ENCODE measurements around the gene PARP8.
"Not testable (repeated sequence)": the region's sequence is repeated elsewhere in the genome, so short reads cannot be mapped to it uniquely, and the experiment has no call there.

Gene PARP8, protein sequence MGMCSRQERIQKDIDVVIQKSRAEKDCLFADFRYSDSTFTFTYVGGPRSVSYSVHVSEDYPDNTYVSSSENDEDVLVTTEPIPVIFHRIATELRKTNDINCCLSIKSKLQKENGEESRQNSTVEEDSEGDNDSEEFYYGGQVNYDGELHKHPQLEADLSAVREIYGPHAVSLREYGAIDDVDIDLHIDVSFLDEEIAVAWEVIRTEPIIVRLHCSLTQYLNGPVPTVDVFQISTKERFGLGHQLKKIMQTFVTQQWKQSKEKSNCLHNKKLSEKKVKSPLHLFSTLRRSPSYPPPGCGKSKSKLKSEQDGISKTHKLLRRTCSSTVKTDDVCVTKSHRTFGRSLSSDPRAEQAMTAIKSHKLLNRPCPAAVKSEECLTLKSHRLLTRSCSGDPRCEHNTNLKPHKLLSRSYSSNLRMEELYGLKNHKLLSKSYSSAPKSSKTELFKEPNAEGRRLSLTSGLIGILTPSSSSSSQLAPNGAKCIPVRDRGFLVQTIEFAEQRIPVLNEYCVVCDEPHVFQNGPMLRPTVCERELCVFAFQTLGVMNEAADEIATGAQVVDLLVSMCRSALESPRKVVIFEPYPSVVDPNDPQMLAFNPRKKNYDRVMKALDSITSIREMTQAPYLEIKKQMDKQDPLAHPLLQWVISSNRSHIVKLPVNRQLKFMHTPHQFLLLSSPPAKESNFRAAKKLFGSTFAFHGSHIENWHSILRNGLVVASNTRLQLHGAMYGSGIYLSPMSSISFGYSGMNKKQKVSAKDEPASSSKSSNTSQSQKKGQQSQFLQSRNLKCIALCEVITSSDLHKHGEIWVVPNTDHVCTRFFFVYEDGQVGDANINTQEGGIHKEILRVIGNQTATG

DNA sequence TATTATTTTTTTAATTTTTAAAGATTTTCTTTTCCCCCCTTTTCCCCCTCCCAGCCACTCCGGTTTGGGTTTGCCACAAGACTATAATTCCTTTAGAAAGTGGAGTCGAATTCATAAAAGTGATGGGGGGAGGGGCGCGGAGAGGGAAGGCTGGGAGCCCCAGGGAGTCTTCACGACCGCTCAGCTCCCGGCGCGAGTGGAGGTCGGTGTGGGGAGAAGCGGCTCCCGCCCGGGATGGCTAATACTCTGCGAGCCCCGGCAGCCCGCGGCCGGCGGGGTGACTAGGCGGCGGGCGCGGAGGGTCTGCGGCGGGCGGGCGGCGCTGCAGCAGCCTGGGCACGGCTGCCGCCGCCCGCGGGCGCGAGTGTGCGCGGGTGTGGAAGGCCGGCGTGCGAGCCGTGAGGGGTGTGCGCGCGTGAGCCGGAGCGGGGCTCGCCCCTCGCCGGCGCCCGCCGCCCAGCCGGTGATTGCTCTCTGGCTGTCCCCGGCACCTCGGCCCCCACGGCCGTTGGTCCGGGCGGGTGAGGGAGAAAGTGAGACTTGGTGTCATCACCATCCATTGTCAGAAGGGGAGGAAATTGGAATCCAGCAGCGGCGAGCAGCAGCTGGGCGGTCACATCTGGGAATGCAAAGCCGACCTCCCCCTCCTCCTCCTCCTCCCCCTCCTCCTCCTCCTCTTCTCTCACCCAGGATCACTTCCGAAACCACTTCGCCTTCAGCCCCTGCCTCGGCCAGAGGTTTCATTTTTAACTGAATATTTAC is at the start of gene PARP8:
Gene PARP8, plus strand, starts transcription at position 377 of the 762 bp plus-strand sequence. CDS start 459 bp downstream, outside the sequence.
- no peak for DNase-seq (ENCODE audit: low read depth)

DNA sequence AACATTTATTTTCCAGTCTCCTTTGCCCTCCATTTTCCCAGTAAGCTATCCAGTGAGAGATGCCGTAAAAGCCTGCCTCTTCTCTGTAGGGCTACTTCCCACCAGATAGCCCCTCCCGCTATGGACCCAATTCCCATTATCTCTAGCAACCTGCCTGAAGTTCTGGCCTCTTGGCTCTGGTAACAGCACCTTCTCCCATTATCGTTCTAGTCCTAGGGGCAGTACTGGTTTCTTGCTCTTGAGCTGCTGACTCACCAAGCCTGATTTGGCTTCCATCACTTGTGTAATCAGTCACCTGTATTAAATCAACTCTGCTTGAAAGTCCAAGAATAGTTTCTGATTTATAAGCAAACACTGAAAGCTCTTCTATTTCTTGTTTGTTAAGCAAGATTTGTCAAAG is 42.8 kb upstream of the PARP8 start:
- DNase-seq (ENCODE audit: low read depth) = no peak

DNA sequence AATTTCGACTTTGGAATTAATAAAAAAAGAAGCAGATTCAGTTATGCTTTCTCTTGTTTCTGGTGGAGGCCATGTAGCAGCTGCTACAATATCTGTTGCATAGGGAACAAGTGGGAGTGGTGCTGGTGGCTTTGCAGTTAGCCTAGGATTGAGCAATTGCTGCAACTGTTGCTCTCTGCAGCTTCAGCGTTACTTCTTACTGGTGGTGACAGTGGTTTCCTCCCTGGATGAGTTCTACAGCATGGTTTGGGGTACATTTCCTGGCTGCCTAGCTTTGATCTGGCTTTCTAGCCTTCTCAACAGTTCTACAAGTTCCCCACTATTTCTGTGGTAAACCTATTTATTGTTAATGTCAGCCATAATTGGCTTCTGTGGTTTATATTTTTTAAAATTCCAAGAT is 31.6 kb upstream of the PARP8 start:
- not testable (repeated sequence) for DNase-seq (ENCODE audit: low read depth)

DNA sequence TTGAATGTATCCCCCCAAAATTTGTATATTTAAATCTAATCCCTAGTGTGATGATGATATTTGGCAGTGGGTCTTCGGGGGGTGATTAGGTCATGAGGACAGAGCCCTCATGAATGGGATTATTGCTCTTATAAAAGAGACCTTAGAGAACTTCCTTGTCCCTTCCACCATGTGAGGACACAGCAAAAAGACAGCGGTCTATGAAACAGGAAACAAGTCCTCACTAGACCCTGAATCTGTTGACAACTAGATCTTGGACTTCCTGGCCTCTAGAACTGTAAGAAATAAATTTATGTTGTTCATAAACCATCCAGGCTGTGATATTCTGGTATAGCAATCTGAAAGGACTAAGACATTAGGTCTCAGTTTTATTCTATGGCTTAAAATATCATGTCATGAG is 28.9 kb upstream of the PARP8 start:
- not testable (repeated sequence) for DNase-seq (ENCODE audit: low read depth)

DNA sequence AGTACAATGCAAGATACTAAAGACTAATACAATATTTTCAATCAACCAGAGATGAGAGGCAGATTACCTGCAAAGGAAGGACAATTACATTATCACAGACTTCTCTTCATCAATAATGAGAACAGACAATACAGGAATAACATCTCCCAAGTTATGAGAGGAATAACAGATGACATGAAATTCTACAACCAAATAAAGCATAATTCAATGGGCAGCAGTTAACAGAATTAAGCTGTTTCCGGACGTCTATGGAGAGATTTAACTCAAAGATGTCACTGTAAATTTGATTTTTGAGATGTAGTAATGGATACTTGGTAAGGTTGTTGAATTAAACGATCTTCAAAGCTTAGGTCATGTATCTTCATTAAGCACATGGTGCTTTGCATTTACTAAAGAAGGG is 19.8 kb upstream of the PARP8 start:
- no peak for DNase-seq (ENCODE audit: low read depth)

DNA sequence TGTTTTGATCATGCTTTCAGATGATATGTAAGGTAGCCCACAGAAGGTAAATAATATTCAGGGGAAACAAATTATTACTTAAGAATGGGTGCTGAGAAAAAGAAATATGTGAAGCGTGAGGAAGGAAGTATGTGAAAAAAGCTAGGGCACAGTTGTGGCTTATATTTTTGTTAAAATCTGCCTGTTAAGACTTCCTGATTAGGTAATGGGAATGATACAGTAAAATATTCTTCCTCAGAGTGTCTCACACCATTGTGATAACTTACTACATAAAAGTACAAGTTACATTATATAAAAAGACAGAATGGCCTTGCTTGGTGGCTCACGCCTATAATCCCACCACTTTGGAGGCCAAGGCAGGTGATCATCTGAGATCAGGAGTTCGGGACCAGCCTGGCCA is 18.7 kb upstream of the PARP8 start:
- no peak for DNase-seq (ENCODE audit: low read depth)

DNA sequence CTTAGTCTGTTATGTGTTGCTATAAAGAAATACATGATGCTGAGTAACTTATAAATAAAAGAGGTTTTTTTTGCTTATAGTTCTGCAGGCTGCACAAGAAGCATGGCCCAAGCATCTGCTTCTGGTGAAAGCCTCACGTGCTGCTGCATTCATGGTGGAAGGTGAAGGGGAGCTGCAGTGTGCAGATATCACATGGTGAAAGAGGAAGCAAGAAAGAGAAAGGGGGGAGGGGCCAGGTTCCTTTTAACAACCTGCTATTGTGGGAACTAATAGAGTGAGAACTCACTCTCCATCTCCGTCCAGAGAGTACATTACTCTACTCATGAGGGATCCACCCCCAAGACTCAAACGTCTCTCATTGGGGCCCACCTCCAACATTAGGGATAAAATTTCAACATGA is 12.5 kb upstream of the PARP8 start:
- DNase-seq (ENCODE audit: low read depth) = no peak

DNA sequence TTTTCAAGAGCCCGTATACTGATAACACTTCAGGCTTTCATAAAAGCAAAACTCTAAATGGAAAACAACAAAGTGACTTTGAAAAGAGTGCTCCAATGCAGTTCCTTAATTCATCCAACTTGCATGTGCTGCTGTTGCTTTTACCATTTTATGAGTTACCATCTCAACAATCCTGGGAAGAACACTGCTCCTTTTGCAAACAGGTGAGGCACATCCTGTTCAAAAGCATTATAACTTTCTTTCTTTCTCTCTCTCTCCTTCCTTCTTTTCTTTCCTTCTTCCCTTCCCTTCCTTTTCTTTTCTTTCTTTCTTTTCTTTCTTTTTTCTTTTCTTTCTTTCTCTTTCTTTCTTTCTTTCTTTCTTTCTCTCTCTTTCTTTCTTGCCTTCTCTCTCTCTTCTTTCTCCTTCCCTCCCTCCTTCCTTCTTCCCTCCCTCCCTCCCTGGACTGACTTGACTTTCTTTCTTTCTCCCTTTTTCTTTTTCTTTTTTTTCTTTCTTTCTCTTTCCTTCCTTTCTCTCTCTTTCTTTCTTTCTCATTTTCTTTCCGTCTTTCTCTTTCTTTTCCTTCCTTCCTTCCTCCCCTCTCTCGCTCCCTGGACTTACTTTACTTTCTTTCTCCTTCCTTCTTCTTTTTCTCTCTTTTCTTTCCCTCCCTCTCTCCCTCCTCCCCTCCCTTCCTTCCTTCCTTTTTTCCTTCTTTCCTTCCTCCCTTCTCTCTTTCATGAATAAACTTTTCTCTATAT is 11.2 kb upstream of the PARP8 start:
- DNase-seq (ENCODE audit: low read depth) = no peak

DNA sequence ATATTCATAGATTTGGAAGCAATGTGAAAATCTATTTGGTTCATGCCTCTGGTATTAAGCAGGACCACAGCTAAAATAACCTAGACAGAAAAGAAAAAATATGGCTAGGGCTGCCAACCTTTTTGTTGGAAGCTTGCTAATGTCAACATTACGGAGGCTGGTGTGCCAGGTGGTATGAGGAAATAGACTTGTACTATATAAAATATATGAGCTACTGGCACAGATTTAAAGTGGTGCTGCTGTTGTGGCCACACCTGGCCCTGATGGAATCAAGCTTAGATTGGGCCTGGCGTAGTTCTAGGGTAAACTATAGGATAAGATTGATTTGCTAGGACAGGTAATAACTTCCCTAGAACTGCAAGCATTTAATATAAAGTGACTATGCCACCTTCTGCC is 10.6 kb upstream of the PARP8 start:
- DNase-seq (ENCODE audit: low read depth) = no peak

DNA sequence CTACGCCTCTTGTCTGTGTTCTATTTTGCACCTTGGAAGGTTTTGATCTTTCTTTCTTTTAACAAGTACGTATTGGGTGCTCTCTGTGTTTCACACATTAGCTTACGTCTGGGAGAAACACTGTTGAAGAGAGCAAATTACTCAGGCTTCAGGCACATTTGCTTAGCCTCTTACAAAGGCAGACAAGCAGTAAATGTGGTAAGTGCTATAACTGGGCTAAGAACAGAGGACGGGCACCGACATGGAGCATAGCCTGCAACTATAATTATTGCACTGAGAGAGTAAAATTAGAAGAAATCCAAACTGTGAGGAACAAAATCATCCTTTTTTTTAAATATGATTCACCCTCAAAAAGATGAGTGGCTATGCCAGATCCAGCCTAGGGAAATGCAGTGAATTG is 9.4 kb upstream of the PARP8 start:
- DNase-seq (ENCODE audit: low read depth) = no peak

DNA sequence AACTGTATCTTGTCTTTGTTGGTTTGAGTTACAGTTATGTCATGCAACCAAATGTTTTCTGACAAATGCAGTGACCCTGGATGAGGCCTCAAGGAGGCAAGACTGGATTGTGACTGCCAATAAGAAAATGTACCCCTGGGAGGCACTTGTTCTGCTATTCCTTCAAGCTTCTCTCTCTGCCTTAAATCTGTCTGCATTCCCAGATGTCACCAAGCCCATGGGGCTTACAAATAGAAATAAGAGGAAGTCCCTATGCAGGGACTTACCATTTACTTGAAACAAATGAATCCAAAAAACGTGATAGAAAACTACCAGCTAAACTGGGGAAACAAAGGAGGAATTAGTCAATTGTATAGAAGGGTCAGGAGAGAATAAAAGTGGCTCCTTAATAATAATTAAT is 8.2 kb upstream of the PARP8 start:
- no peak for DNase-seq (ENCODE audit: low read depth)

DNA sequence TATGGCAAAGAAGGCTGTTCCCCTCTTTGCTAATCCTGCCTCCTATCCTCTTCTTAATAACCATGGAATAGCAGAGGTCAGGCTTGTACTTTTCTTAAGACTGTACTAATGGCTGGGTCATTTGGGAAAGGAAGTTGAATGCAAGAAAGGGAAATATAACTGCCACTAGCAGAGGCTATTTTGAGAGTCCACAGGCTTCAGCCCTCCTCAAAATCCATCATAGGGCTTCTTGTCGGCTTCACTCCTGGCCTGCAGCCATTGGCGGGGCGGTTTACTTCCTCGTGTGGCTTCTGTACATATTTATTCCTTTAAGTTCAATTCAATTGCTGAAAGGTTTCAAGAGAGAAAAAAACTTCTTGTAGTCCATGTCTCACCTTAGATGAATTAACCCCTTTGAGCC is 2.8 kb upstream of the PARP8 start:
- DNase-seq (ENCODE audit: low read depth) = no peak

DNA sequence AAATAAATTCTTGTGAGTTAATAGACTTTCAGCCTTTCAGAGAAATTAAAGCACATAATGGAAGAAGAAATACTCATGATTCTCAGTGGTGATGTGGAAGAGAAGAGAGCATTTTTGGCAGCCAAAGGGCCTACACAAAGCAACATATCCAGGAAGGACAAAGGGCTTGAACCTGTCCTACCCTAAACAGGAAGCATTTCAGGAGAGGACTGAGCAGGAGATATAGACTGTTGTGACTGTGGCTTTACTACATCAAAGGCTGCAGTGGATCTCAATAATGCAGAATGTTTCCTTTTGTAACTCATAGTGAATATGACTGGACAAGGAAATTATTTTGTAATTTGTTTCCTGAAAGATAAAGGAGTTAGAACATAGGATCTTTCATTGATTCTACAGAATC is 1.3 kb upstream of the PARP8 start:
- DNase-seq (ENCODE audit: low read depth) = no peak

DNA sequence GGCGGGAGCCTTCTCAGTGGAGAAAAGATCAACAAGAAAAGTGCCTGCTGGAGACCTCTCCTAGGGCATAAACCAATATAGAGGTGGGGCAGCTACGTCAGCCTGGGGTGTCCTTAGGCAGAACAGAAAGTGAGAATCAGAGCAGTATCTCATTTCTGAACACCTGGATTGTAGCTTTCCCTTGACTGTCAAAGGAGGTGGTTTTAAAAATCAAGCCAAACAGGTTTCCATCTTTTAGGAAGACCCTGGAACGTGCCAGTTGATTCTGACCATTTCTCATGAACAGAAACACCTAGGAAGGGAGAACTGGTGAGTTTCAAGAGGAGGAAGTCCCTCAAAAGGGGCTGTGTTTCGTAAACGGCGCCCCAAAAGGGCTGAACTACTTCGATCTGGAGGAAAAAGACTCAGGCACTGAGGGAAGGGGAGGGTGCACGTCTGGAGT is 655 bp upstream of the PARP8 start:
- not testable (repeated sequence) for DNase-seq (ENCODE audit: low read depth)

DNA sequence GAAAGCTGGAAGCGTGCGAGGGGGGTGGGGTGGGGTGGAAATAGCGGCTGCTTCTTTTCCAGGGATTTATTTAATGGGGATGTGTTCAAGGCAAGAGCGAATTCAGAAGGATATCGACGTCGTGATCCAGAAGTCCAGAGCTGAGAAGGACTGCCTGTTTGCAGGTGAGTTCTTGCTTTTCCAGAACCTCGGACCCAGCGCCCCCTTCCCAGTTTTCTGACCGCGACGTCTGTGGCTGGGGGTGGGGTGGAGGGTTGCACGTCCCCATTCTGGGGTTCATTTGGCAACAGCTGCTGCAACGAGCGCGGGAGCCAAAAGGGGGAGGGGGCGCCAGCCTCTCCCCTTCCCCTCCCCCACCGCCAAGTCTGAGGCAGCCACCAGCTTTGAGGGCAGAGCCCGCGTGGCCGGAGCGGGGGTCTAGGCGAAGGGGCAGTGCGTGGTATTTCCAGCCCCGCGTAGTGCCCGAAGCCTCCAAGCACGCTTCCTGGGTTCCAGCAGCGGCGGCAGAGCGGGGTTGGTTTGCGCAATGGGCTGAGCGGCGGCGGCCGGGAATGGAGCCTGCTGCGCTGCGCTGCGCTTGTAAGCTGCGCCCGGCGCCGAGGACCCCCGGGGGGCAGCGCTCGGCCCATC is 701 bp downstream of the PARP8 start:
- DNase-seq (ENCODE audit: low read depth) = peak; percentile 31

DNA sequence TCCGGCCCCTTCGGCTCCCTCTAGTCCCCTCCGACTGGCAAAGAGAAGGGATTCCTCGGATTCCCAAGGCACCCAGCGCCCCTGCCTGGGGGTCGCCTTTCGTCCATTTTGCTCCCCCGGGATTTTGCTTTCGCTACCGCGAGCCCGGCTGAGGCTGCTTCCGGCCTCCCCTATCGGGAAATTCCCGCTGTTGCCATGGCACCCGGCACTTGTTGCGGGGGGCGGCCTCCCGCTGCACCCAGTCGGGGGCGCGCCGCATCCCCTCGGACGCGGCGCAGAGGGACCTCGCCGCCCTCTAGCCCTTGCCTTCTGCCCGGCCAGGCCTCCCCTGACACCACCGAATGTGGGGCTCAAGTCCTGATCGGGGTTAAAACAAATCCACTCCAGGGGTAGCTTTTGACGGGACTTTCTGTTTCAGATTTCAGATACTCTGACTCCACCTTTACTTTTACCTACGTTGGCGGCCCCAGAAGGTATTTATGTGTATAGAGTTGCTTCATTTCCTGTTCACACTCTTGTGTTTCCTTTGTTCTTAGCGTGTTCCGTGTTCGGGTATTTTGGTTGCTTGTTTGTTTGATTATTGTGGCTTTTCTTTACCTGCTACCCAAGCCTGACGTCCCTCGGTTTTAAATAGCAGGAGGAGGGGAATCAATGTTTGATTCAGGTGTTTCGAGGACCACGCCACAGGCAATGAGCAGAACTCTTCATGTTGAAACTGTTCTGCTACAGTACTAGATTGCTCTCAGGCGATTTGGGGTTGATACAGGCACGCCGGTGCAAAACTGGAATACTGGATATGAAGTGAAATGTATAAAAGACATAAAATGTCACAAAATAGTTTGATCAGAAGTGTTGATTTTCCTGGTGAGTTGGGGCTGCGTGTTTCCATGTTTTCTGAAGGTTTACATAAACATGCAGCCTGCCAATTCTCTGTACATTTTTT is 1.5 kb downstream of the PARP8 start:
- peak; percentile 79 for DNase-seq (ENCODE audit: low read depth)

DNA sequence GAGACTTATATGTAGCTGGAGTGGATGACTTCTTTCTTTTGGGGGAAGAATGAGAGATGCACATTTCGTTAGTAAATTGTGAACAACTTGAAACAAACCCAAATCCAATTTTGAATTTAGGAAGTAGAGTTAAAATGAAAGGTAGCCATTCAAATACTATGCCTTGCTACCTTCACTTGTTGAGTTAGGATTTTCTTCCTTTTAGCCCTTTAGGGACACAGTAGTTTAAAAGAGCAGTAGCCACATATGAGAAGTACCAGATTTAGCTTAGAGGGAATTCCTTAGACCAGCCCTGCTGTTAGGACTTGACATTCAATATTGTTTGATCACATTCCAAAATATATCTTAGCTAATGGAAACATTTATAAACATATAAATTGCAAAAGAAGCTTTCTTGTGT is 2.2 kb downstream of the PARP8 start:
- not testable (repeated sequence) for DNase-seq (ENCODE audit: low read depth)

DNA sequence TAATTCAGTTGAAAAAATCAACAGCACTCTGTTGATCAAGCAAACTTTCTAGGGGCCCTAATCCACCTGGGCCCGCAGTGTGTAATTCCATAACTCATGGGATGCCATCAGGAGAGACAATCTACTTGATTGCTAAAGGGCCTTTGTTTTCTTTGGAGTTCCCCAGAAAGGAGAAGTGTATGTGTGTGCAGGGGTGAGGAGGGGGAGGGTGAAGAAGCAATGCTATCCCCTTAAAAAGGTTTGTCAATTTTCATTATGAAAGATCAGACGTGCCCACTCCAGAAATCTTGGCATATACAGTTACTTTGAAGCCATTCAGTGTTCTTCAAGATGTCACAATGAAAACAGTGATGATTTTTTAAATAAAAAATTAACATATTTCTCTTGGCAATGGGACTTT is 6.2 kb downstream of the PARP8 start:
- no peak for DNase-seq (ENCODE audit: low read depth)

DNA sequence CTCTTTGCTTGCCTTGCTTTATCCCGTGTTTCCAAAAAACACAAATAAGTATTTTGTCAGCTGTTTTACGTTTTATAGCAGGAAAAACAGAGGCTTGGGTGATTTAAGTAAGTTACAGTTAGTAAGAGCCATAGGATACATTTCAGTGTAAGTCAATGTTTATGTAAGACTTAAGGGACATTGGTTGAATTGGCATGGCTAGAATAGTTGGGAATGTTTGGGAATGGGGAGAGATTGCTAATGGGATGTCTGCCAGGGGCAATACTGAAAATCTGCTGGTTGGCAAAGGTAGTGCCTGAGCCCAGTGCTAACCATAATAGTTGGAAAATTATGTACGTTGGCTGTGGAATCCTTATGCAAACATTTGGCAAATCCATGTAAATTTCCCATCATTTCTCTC is 7.0 kb downstream of the PARP8 start:
- not testable (repeated sequence) for DNase-seq (ENCODE audit: low read depth)

DNA sequence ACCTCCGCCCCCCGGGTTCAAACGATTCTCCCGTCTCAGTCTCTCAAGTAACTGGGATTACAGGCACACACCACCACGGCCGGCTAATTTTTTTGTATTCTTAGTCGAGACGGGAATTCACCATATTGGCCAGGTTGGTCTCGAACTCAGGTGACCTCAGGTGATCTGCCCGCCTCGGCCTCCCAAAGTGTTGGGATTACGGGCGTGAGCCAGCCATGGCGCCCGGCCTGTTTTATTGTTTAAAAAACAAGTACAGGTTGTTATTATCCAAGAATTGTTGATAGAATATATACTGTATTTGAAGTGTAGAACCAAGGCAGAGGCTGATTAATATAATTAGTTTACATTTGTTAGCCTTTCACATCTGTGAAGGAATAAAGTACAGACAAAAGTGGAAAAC is 8.9 kb downstream of the PARP8 start:
- DNase-seq (ENCODE audit: low read depth) = no peak
